ENCODE data around the gene TPSG1.

- TF ChIP-seq CTCF (optimal IDR thresholded peaks at IDR 0.05 in 1 of 3, IDR thresholded peaks at IDR 0.05 in 1 of 3, conservative IDR thresholded peaks at IDR 0.05 in 1 of 3; ENCODE audit: extremely low read depth in 1 of 3, insufficient read depth in 2 of 3, low read length in 3 of 3) (peak in 2 of 3 experiments; percentile 41 to 58), EZH2 (IDR thresholded peaks at IDR 0.05; ENCODE audit: low read length) (no peak)
These were observed 30.2 kb downstream of the TPSG1 start for GRCh38 chr16:1194665-1195392.
